HG03196 (cell line): ENCODE data around the gene MUCL3.
"Not testable (repeated sequence)": the region's sequence is repeated elsewhere in the genome, so short reads cannot be mapped to it uniquely, and the experiment has no call there.

ENCODE experiments used
- ATAC-seq: cut with Tn5 transposase; IDR thresholded peaks from one replicate; pipeline ENCODE4 v1.9.1; 2021; ENCODE audit not compliant: unreplicated experiment

The MUCL3 gene

GRCh38 chr6:30979141-30979540 lies 38.4 kb downstream of the MUCL3 start:
- no peak for ATAC-seq

GRCh38 chr6:30979690-30980089 lies 38.9 kb downstream of the MUCL3 start:
- ATAC-seq = no peak

GRCh38 chr6:30981942-30982772 lies 41.4 kb downstream of the MUCL3 start:
- ATAC-seq = no peak

- no peak for ATAC-seq
These were observed 42.7 kb downstream of the MUCL3 start, which contains the start of gene MUC21 for GRCh38 chr6:30983439-30983838. Gene MUC21, plus strand, starts transcription at chr6:30983718. Its CDS starts 241 bp downstream, at chr6:30983959.

GRCh38 chr6:30985490-30985889 lies 44.7 kb downstream of the MUCL3 start:
- ATAC-seq = no peak

GRCh38 chr6:30987304-30987703 lies 46.5 kb downstream of the MUCL3 start:
- ATAC-seq = no peak

GRCh38 chr6:30988209-30988825 lies 47.5 kb downstream of the MUCL3 start:
- ATAC-seq = no peak

GRCh38 chr6:30990422-30991086 lies 49.8 kb downstream of the MUCL3 start:
- no peak for ATAC-seq

- ATAC-seq = no peak
These were observed 51.1 kb downstream of the MUCL3 start for GRCh38 chr6:30991891-30992290.

- no peak for ATAC-seq
These were observed 56.5 kb downstream of the MUCL3 start for GRCh38 chr6:30997301-30997700.

DNA sequence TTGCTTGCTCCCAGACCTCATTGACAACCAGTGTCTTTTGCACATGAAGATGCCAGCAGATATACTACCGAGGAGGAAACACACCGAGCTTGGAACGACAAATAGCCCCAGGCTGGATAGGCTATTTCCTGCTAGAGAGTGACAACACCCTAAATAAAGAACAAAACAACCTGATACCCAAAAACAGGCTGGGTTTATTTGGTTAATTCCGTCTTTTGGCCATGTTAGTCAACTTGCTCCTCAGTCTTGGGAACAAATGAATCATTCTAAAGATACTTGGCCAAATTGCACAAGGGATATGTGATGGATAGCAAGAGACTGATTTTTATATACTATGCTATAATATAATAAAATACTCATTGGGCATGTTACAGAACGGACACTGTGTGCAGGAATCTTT lies 58.0 kb downstream of the MUCL3 start:
- no peak for ATAC-seq

DNA sequence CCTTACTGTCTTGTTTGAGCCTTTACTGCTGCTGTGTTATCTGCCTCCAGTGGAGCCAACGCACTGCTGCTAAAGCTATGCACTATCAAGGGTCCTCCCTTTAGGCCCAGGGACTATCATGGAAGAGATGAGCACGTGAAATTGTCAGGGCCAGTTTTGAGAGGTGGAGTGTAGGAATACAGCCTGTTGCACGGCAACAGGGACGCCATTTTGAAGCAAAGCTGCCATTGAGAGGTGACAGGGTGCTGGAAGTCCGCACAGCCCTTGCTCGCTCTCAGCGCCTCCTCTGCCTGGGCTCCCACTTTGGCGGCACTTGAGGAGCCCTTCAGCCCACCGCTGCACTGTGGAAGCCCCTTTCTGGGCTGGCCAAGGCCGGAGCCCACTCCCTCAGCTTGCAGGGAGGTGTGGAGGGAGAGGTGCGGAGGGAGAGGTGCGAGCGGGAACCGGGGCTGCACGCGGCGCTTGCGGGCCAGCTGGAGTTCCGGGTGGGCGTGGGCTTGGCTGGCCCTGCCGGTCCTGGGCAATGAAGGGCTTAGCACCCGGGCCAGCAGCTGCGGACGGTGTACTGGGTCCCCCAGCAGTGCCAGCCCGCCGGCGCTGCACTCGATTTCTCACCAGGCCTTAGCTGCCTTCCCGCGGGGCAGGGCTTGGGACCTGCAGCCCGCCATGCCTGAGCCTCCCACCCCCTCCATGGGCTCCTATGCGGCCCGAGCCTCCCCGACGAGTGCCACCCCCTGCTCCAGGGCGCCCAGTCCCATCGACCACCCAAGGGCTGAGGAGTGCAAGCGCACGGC lies 59.5 kb downstream of the MUCL3 start:
- ATAC-seq = not testable (repeated sequence)

DNA sequence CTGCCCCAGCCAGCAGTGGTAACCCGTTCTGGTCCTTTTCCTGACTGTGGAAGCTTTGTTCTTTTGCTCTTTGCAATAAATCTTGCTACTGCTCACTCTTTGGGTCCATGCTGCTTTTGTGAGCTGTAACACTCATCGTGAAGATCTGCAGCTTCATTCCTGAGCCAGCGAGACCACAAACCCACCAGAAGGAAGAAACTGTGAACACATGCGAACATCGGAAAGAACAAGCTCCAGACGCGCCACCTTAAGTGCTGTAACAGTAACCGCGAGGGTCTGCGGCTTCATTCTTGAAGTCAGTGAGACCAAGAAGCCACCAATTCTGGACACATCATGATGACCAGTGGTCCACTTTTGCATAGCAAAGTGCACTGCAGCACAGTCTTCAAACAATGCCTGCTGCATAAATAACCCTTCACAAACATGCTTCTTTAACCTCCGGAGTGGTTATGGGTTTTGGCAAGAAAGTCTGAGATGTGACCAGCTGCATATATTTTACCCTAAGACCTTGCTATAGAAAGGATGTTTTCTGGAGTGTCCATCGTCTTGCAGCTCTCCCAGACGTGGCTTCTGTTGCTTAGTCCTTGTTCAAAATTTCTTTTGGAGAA lies 60.6 kb downstream of the MUCL3 start:
- ATAC-seq = no peak

GRCh38 chr6:31002471-31002870 lies 61.7 kb downstream of the MUCL3 start:
- no peak for ATAC-seq
